WTC11 (cell line): ENCODE measurements around the gene TMUB1. TPM values are rescaled to one million over a fixed set of nuclear protein-coding genes. Genes with fewer than 3 reads are reported as not detected.

ENCODE experiments used
- ATAC-seq: fragments of 200-7000 bp; cut with Tn5 transposase; 2 replicates; pipeline ENCODE4 v1.10.0; 2021; ENCODE audit warnings: mild to moderate bottlenecking, moderate library complexity
- CTCF ChIA-PET: fragments of 300-600 bp; sonication (Branson Sonifier 250); formaldehyde crosslinking; loops from one replicate; lab custom pipeline; 2021; ENCODE audit warnings: antibody characterized with exemption; lab: Charles Lee
- POLR2A ChIA-PET: fragments of 350-600 bp; sonication (Branson Sonifier 250); formaldehyde crosslinking; loops from one replicate; lab custom pipeline; 2021; ENCODE audit warnings: antibody characterized with exemption; lab: Charles Lee
- DNase-seq: peaks from one replicate; pipeline ENCODE4 v3.0.0; 2021; ENCODE audit warnings: low spot score
- H3K27ac Mint-ChIP-seq: 2 replicates; pipeline ENCODE4 v1.8.0; 2021; ENCODE audit warnings: mixed read lengths
- H3K27me3 Mint-ChIP-seq: 2 replicates; pipeline ENCODE4 v1.8.0; 2021; ENCODE audit warnings: low read depth, mild to moderate bottlenecking, moderate library complexity, mixed read lengths
- H3K36me3 Mint-ChIP-seq: 2 replicates; pipeline ENCODE4 v1.8.0; 2021; ENCODE audit warnings: mixed read lengths
- H3K4me1 Mint-ChIP-seq: 2 replicates; pipeline ENCODE4 v1.8.0; 2022; ENCODE audit warnings: mixed read lengths
- H3K4me3 Mint-ChIP-seq: 2 replicates; pipeline ENCODE4 v1.8.0; 2021; ENCODE audit warnings: mild to moderate bottlenecking, moderate library complexity, mixed read lengths
- H3K9me3 Mint-ChIP-seq: 2 replicates; pipeline ENCODE4 v1.8.0; 2021; ENCODE audit warnings: mixed read lengths
- AR ChIP-seq: fragments of 250-450 bp; sonication (Bioruptor Pico); IDR thresholded peaks from 2 replicates; pipeline ENCODE4 v1.9.0; 2021; ENCODE audit warnings: mild to moderate bottlenecking
- ATF6 ChIP-seq: sonication (generic); formaldehyde crosslinking; IDR thresholded peaks from 2 replicates; pipeline ENCODE4 v1.8.1; 2023; ENCODE audit warnings: mild to moderate bottlenecking, missing genetic modification reagents
- CBFB ChIP-seq: sonication (generic); formaldehyde crosslinking; IDR thresholded peaks from 2 replicates; pipeline ENCODE4 v1.8.1; 2022; ENCODE audit warnings: mild to moderate bottlenecking, low read depth, missing genetic modification reagents
- CDX4 ChIP-seq: fragments of 250-450 bp; sonication (Bioruptor Pico); IDR thresholded peaks from 2 replicates; pipeline ENCODE4 v1.9.0; 2021; ENCODE audit warnings: moderate library complexity, mild to moderate bottlenecking, inconsistent platforms, borderline replicate concordance
- E2F5 ChIP-seq: sonication (generic); formaldehyde crosslinking; IDR thresholded peaks from 2 replicates; pipeline ENCODE4 v1.8.1; 2022; ENCODE audit warnings: mild to moderate bottlenecking, moderate library complexity, missing genetic modification reagents
- ESRRA ChIP-seq: sonication (generic); formaldehyde crosslinking; IDR thresholded peaks from 2 replicates; pipeline ENCODE4 v1.8.1; 2022; ENCODE audit warnings: mild to moderate bottlenecking, missing genetic modification reagents, borderline replicate concordance
- ETV6 ChIP-seq: sonication (generic); formaldehyde crosslinking; IDR thresholded peaks from 2 replicates; pipeline ENCODE4 v1.8.1; 2022; ENCODE audit warnings: mild to moderate bottlenecking, missing genetic modification reagents
- GABPB1 ChIP-seq: sonication (generic); formaldehyde crosslinking; IDR thresholded peaks from 2 replicates; pipeline ENCODE4 v1.8.1; 2023; ENCODE audit warnings: mild to moderate bottlenecking, missing genetic modification reagents
- GTF2I ChIP-seq: fragments of 250-450 bp; sonication (Bioruptor Pico); conservative IDR thresholded peaks from 2 replicates; pipeline ENCODE4 v1.4.0; 2021; ENCODE audit warnings: mild to moderate bottlenecking
- JUN ChIP-seq: sonication (generic); formaldehyde crosslinking; IDR thresholded peaks from 2 replicates; pipeline ENCODE4 v1.8.0; 2023; ENCODE audit warnings: mild to moderate bottlenecking, missing genetic modification reagents
- MXD4 ChIP-seq: fragments of 250-450 bp; sonication (Bioruptor Pico); IDR thresholded peaks from 2 replicates; pipeline ENCODE4 v1.8.0; 2021; ENCODE audit warnings: mild to moderate bottlenecking, moderate library complexity, borderline replicate concordance
- TEAD1 ChIP-seq: sonication (generic); formaldehyde crosslinking; IDR thresholded peaks from 2 replicates; pipeline ENCODE4 v1.8.0; 2022; ENCODE audit warnings: mild to moderate bottlenecking, missing genetic modification reagents
- ZBTB43 ChIP-seq: sonication (generic); formaldehyde crosslinking; IDR thresholded peaks from 2 replicates; pipeline ENCODE4 v1.8.1; 2023; ENCODE audit warnings: mild to moderate bottlenecking, missing genetic modification reagents
- ZNF423 ChIP-seq: fragments of 250-450 bp; sonication (Bioruptor Pico); IDR thresholded peaks from 2 replicates; pipeline ENCODE4 v2.1.2; 2022; ENCODE audit warnings: mild to moderate bottlenecking, moderate library complexity
- total RNA-seq: library from RNA; stranded (reverse); gene quantifications from 3 replicates; pipeline ENCODE4 v1.2.3, GENCODE V29; 2021
- TF ChIP-seq, protein P1 (sequence below): sonication (generic); formaldehyde crosslinking; IDR thresholded peaks from 2 replicates; pipeline ENCODE4 v1.8.0; 2023; ENCODE audit warnings: missing genetic modification reagents

Gene TMUB1
- total RNA-seq, 1 experiment from 2014 or later, result 72.8 TPM

DNA sequence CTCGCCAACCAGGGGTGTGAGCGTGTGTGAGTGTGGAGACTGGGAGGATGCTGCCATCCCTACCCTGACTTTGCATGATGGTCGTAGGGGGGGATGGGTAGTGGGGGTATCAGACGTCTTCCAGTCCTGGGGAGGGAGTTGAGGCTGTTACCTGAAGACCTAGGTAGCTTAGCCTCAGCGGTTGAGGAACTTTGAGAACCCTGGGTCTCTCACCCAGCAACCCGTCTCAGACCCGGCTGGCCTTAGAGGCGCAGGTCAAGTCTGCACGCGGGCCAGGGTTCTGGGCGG lies 21.2 kb downstream of the TMUB1 start (continued):
- TF ChIP-seq, protein P1, sequence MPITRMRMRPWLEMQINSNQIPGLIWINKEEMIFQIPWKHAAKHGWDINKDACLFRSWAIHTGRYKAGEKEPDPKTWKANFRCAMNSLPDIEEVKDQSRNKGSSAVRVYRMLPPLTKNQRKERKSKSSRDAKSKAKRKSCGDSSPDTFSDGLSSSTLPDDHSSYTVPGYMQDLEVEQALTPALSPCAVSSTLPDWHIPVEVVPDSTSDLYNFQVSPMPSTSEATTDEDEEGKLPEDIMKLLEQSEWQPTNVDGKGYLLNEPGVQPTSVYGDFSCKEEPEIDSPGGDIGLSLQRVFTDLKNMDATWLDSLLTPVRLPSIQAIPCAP (CRISPR knock-in tag), result no peak
- TF ChIP-seq ATF6 (CRISPR knock-in tag) (no peak), E2F5 (no peak), ESRRA (CRISPR knock-in tag) (no peak), JUN (CRISPR knock-in tag) (no peak)

GRCh38 chr7:151061213-151062110 lies 21.8 kb downstream of the TMUB1 start:
- ATAC-seq (no peak), DNase-seq (peak; percentile 35)
- CTCF ChIA-PET, result interaction anchor here (0.5 to 3.5 kb wide), 30 partner anchors 11 to 189 kb away, joined by 3 to 36 read pairs (median 6); partner anchors contain the start of genes ABCB8, FASTK and H2BK1
- Mint-ChIP-seq H3K9me3 (no peaks in the 10 kb centered on the region), H3K36me3 (peaks cover 6% of the 10 kb centered on the region), H3K4me1 (peaks cover 38% of the 10 kb centered on the region)
- TF ChIP-seq ZBTB43 (CRISPR knock-in tag) (no peak), TEAD1 (CRISPR knock-in tag) (0 out of 2 replicates have a peak, but pooled peaks have one; percentile 10)
- TF ChIP-seq, all 79 proteins: peak for 1
- Mint-ChIP-seq H3K27me3 (peaks cover 4% of the 10 kb centered on the region), H3K27ac (0 out of 2 replicates have a peak overlapping the region, but pooled peaks have one; percentile 57), H3K4me3 (peak overlapping the region; percentile 83)
- POLR2A ChIA-PET, result interaction anchor here (1.3 to 2.3 kb wide), 8 partner anchors 11 to 166 kb away, joined by 4 to 13 read pairs (median 9); partner anchors contain the start of genes ABCB8, ABCF2, FASTK and TMUB1

GRCh38 chr7:151060416-151061212 lies 22.7 kb downstream of the TMUB1 start:
- DNase-seq (no peak), ATAC-seq (no peak)
- ChIA-PET POLR2A (no interaction called here), CTCF (interaction anchor here (0.5 to 3.5 kb wide), 10 partner anchors 10 to 190 kb away, joined by 3 to 12 read pairs (median 3); partner anchors contain the start of gene FASTK)
- peak overlapping the region; percentile 83 for H3K4me3 Mint-ChIP-seq
- H3K4me1 Mint-ChIP-seq, result peaks cover 43% of the 10 kb centered on the region
- H3K36me3 Mint-ChIP-seq, result peaks cover 5% of the 10 kb centered on the region
- H3K27me3 Mint-ChIP-seq, result peaks cover 7% of the 10 kb centered on the region
- no peak for TF ChIP-seq ETV6
- TF ChIP-seq AR (CRISPR knock-in tag), result no peak
- no peak for TF ChIP-seq ZNF423 (CRISPR knock-in tag)
- no peak for TF ChIP-seq MXD4 (CRISPR knock-in tag)
- TF ChIP-seq GABPB1, result no peak
- no peak for TF ChIP-seq CBFB
- no peak for TF ChIP-seq CDX4 (CRISPR knock-in tag)
- TF ChIP-seq GTF2I, result no peak
- H3K9me3 Mint-ChIP-seq, result no peaks in the 10 kb centered on the region
- H3K27ac Mint-ChIP-seq, result no peak overlapping the region
